HepG2 (cell line): ENCODE measurements around the gene GPR68. TPM values are rescaled to one million over a fixed set of nuclear protein-coding genes. Genes with fewer than 3 reads are reported as not detected.

Source experiments
- ATAC-seq: fragments of 200-7000 bp; cut with Tn5 transposase; 3 replicates; pipeline ENCODE4 v1.9.1; 2020; ENCODE audit warnings: mild to moderate bottlenecking, moderate library complexity
- BruUV-seq: library from RNA; stranded (reverse); fragments of 400-500 nt; replicated peaks from 2 replicates; lab custom pipeline; 2021; lab: Mats Ljungman, UMichigan
- CTCF ChIA-PET: fragments of 300-600 bp; formaldehyde crosslinking; extraction: SDS; loops from one replicate; lab custom pipeline; 2021; ENCODE audit warnings: low total read pairs, inconsistent platforms, low intra/inter-chr PET ratio; lab: Yijun Ruan, JAX
- POLR2A ChIA-PET: fragments of 350-600 bp; sonication (Branson Sonifier 250); formaldehyde crosslinking; loops from one replicate; lab custom pipeline; 2020; ENCODE audit warnings: antibody characterized with exemption, inconsistent platforms; lab: Yijun Ruan, JAX
- DNase-seq: peaks from one replicate; pipeline ENCODE4 v3.0.0-alpha.2; 2015; ENCODE audit warnings: low spot score
- FAIRE-seq: peaks from 3 replicates; lab custom pipeline; 2011; peaks lifted over from hg19 to GRCh38; lab: Jason Lieb, UNC
- H2AFZ ChIP-seq: one replicate; pipeline ENCODE4 v1.6.1; 2011; ENCODE audit warnings: low read length, inconsistent platforms
- H3K27ac ChIP-seq: fragments of 300-600 bp; 3 replicates; pipeline ENCODE4 v1.8.0; 2011; ENCODE audit warnings: mixed run types, mild to moderate bottlenecking, mixed read lengths, low read length, inconsistent platforms; ENCODE audit not compliant: insufficient read depth; ENCODE audit errors: extremely low read length
- H3K27me3 ChIP-seq, 2 experiments: fragments of 200-600 bp in 1 of 2; 2 replicates in 1 of 2; 3 replicates in 1 of 2; pipeline versions ENCODE4 v1.6.0 to v1.8.0; 2011; ENCODE audit warnings: low read length in 2 of 2, mild to moderate bottlenecking in 2 of 2, moderate library complexity in 2 of 2, inconsistent platforms in 1 of 2; ENCODE audit not compliant: insufficient read depth in 2 of 2, control insufficient read depth in 1 of 2
- H3K36me3 ChIP-seq, 2 experiments: fragments of 200-600 bp in 1 of 2; replicated peaks in 1 of 2; 2 replicates in 1 of 2; 3 replicates in 1 of 2; pipeline versions ENCODE4 v1.5.1 to v1.8.0; 2011; ENCODE audit warnings: low read length in 2 of 2, inconsistent platforms in 1 of 2; ENCODE audit not compliant: insufficient read depth in 2 of 2, control insufficient read depth in 1 of 2
- H3K4me1 ChIP-seq: 2 replicates; pipeline ENCODE4 v1.5.1; 2012; ENCODE audit warnings: low read length, inconsistent platforms; ENCODE audit not compliant: insufficient read depth
- H3K4me2 ChIP-seq: 2 replicates; pipeline ENCODE4 v1.6.0; 2011; ENCODE audit warnings: low read depth, low read length, inconsistent platforms
- H3K4me3 ChIP-seq, 3 experiments: fragments of 200-600 bp in 1 of 3; sonication (generic), shearing (Covaris generic) in 1 of 3; replicated peaks in 1 of 3; 2 replicates each; pipeline ENCODE4 v1.5.1; 2011 to 2016; ENCODE audit warnings: low read length in 3 of 3, inconsistent platforms in 2 of 3, low read depth in 2 of 3, mild to moderate bottlenecking in 2 of 3, control low read depth in 1 of 3, mixed read lengths in 1 of 3; ENCODE audit not compliant: insufficient read depth in 1 of 3
- H3K79me2 ChIP-seq: one replicate; pipeline ENCODE4 v1.6.1; 2011; ENCODE audit warnings: low read length, inconsistent platforms; ENCODE audit not compliant: insufficient read depth
- H3K9ac ChIP-seq: 2 replicates; pipeline ENCODE4 v1.6.0; 2011; ENCODE audit warnings: mild to moderate bottlenecking, low read depth, low read length, inconsistent platforms; ENCODE audit not compliant: insufficient read depth
- H3K9me3 ChIP-seq: 2 replicates; pipeline ENCODE4 v1.5.1; 2012; ENCODE audit warnings: mild to moderate bottlenecking, low read length
- H4K20me1 ChIP-seq: 2 replicates; pipeline ENCODE4 v1.6.0; 2011; ENCODE audit warnings: inconsistent platforms, mild to moderate bottlenecking, low read length, moderate library complexity; ENCODE audit not compliant: insufficient read depth
- ARNT2 ChIP-seq: sonication (generic); formaldehyde crosslinking; IDR thresholded peaks from 2 replicates; pipeline ENCODE4 v1.8.0; 2022; ENCODE audit warnings: mild to moderate bottlenecking, low read depth, missing genetic modification reagents, moderate library complexity
- BRD4 ChIP-seq: sonication (generic); formaldehyde crosslinking; IDR thresholded peaks from 2 replicates; pipeline ENCODE4 v1.4.0; 2020; ENCODE audit warnings: missing genetic modification reagents
- CREB1 ChIP-seq, 2 experiments: fragments of 450-650 bp in 1 of 2; IDR thresholded peaks; 2 replicates each; pipeline ENCODE4 v1.6.1; 2016 to 2017; ENCODE audit warnings: control low read depth in 1 of 2, mild to moderate bottlenecking in 1 of 2, missing compliant biosample characterization in 1 of 2, missing genetic modification characterization in 1 of 2
- HOXA5 ChIP-seq: sonication (generic); formaldehyde crosslinking; IDR thresholded peaks from 2 replicates; pipeline ENCODE4 v1.4.0; 2020; ENCODE audit warnings: missing genetic modification reagents
- IKZF4 ChIP-seq: sonication (generic); formaldehyde crosslinking; IDR thresholded peaks from 2 replicates; pipeline ENCODE4 v1.5.1; 2020; ENCODE audit warnings: borderline replicate concordance, mild to moderate bottlenecking, low read depth, missing genetic modification reagents; ENCODE audit errors: not compliant biosample characterization
- RBAK ChIP-seq: sonication (generic); formaldehyde crosslinking; IDR thresholded peaks from 2 replicates; pipeline ENCODE4 v1.5.1; 2020; ENCODE audit warnings: mild to moderate bottlenecking, missing genetic modification reagents
- TCF7L2 ChIP-seq: IDR thresholded peaks from 2 replicates; pipeline ENCODE4 v1.6.1; 2011; ENCODE audit warnings: mild to moderate bottlenecking, low read depth, low read length, moderate library complexity
- ZFP62 ChIP-seq: sonication (generic); formaldehyde crosslinking; IDR thresholded peaks from 2 replicates; pipeline ENCODE4 v1.4.0; 2020; ENCODE audit warnings: missing genetic modification reagents
- WGBS: methylation state at CpG from one replicate; pipeline ENCODE4 v1.1.6; 2017; ENCODE audit warnings: low lambda C conversion rate; 5-methylcytosine and 5-hydroxymethylcytosine counted together
- in situ Hi-C: cut with HindIII; loops from 2 replicates; pipeline ENCODE4 v1.10.0; 2017; ENCODE audit warnings: low pct_unique_long_range_greater_than_20kb; ENCODE audit not compliant: extremely low pct_ligation_motif_present
- intact Hi-C: fragments of 100-400 bp; cut with micrococcal nuclease; formaldehyde crosslinking; loops from one replicate; pipeline ENCODE4 v1.10.0; 2022; ENCODE audit not compliant: unreplicated experiment
- polyA plus RNA-seq, 8 experiments: library from polyadenylated mRNA; depleted of rRNA in 3 of 8; stranded (reverse) in 7 of 8; unstranded in 1 of 8; fragments of >200 nt; fragmentation: Illumina TruSeq in 4 of 8; extraction: Trizol in 4 of 8; gene quantifications; 2 replicates each; pipeline versions ENCODE4 v1.2.1 to v1.2.3, GENCODE V29; 2011 to 2016; ENCODE audit warnings: low read depth in 4 of 8, missing spikeins in 1 of 8, mixed read lengths in 1 of 8; ENCODE audit not compliant: insufficient read depth in 1 of 8
- total RNA-seq, 5 experiments: library from RNA; depleted of rRNA; stranded (reverse); fragments of >200 nt; fragmentation: Illumina TruSeq; extraction: Trizol; gene quantifications; 2 replicates each; pipeline ENCODE4 v1.2.3, GENCODE V29; 2016; ENCODE audit warnings: low read depth in 1 of 5
- TF ChIP-seq, protein P1 (sequence below): sonication (generic); formaldehyde crosslinking; IDR thresholded peaks from 2 replicates; pipeline ENCODE4 v1.5.1; 2020; ENCODE audit warnings: mild to moderate bottlenecking, missing genetic modification reagents, moderate library complexity
- TF ChIP-seq, protein P2 (sequence below): fragments of 450-650 bp; IDR thresholded peaks from 2 replicates; pipeline ENCODE4 v1.6.1; 2016

GPR68 gene
- total and polyA plus RNA-seq, 2 of the 13 experiments (the other 11 are each of a cell fraction or from before 2014, with no cell fraction given) = not detected

DNA sequence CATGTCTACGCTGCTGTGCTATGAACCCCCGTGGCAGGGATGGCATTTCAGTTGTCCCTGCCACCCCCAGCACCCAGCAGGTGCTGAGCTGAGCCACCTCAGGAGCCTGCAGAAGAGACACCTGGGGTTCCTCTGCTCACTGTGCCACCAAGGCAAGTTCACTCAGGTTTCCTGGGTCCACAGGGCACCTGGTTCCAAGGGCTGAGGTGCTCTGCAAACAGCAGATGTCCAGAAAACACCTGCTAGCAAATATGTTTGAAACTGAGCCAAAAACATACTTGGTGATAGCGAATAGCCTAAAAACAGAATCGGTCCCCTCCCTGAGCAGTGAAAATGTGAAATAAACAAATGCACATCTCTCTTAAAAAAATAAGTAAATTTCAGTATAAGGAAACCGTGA is 35.6 kb upstream of the GPR68 start:
- intact Hi-C loops (no loop called here), in situ Hi-C loops (loop anchor here (10.0 kb wide), 1 partner anchor 375 kb away; no protein-coding TSS in a partner anchor)
- H3K9ac ChIP-seq = no peak overlapping the region
- peaks cover 13 to 62% of the 10 kb centered on the region in 2 experiments; a peak in 4 of 5 replicates for H3K36me3 ChIP-seq
- ChIA-PET CTCF (no interaction called here), POLR2A (no interaction called here)
- H4K20me1 ChIP-seq = no peaks in the 10 kb centered on the region
- ATAC-seq = no peak
- no peaks in the 10 kb centered on the region for H3K79me2 ChIP-seq
- 93% methylated on average over 3 of the region's 5 CpGs for WGBS
- no peak overlapping the region for H2AFZ ChIP-seq
- peaks cover 6% of the 10 kb centered on the region; the same call in 1 of the 2 replicates for H3K4me1 ChIP-seq
- H3K9me3 ChIP-seq = no peaks in the 10 kb centered on the region
- TF ChIP-seq BRD4 (CRISPR knock-in tag) = no peak
- TF ChIP-seq HOXA5 (CRISPR knock-in tag) = no peak
- TF ChIP-seq ZFP62 = no peak
- TF ChIP-seq, protein P1, sequence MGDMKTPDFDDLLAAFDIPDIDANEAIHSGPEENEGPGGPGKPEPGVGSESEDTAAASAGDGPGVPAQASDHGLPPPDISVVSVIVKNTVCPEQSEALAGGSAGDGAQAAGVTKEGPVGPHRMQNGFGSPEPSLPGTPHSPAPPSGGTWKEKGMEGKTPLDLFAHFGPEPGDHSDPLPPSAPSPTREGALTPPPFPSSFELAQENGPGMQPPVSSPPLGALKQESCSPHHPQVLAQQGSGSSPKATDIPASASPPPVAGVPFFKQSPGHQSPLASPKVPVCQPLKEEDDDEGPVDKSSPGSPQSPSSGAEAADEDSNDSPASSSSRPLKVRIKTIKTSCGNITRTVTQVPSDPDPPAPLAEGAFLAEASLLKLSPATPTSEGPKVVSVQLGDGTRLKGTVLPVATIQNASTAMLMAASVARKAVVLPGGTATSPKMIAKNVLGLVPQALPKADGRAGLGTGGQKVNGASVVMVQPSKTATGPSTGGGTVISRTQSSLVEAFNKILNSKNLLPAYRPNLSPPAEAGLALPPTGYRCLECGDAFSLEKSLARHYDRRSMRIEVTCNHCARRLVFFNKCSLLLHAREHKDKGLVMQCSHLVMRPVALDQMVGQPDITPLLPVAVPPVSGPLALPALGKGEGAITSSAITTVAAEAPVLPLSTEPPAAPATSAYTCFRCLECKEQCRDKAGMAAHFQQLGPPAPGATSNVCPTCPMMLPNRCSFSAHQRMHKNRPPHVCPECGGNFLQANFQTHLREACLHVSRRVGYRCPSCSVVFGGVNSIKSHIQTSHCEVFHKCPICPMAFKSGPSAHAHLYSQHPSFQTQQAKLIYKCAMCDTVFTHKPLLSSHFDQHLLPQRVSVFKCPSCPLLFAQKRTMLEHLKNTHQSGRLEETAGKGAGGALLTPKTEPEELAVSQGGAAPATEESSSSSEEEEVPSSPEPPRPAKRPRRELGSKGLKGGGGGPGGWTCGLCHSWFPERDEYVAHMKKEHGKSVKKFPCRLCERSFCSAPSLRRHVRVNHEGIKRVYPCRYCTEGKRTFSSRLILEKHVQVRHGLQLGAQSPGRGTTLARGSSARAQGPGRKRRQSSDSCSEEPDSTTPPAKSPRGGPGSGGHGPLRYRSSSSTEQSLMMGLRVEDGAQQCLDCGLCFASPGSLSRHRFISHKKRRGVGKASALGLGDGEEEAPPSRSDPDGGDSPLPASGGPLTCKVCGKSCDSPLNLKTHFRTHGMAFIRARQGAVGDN (CRISPR knock-in tag) = no peak
- TF ChIP-seq ARNT2 (CRISPR knock-in tag) = no peak
- TF ChIP-seq, protein P2, sequence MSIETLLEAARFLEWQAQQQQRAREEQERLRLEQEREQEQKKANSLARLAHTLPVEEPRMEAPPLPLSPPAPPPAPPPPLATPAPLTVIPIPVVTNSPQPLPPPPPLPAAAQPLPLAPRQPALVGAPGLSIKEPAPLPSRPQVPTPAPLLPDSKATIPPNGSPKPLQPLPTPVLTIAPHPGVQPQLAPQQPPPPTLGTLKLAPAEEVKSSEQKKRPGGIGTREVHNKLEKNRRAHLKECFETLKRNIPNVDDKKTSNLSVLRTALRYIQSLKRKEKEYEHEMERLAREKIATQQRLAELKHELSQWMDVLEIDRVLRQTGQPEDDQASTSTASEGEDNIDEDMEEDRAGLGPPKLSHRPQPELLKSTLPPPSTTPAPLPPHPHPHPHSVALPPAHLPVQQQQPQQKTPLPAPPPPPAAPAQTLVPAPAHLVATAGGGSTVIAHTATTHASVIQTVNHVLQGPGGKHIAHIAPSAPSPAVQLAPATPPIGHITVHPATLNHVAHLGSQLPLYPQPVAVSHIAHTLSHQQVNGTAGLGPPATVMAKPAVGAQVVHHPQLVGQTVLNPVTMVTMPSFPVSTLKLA = no peak
- TF ChIP-seq CREB1 (IDR thresholded peaks at IDR 0.05) = no peak
- TF ChIP-seq CREB1 (CRISPR knock-in tag; IDR thresholded peaks at IDR 0.05) = no peak
- no peak for TF ChIP-seq TCF7L2
- TF ChIP-seq IKZF4 (CRISPR knock-in tag) = no peak
- no peak for TF ChIP-seq RBAK (CRISPR knock-in tag)
- H3K27ac ChIP-seq = no peak overlapping the region
- no peak overlapping the region for H3K4me2 ChIP-seq
- DNase-seq = no peak
- H3K27me3 ChIP-seq = no peaks in the 10 kb centered on the region
- no peak for FAIRE-seq
- BruUV-seq = no TSS peak
- no peak overlapping the region for H3K4me3 ChIP-seq
